ENCODE results near the gene TPST1. TPM values are rescaled to one million over a fixed set of nuclear protein-coding genes. Genes with fewer than 3 reads are reported as not detected.
"Not testable (repeated sequence)": the region's sequence is repeated elsewhere in the genome, so short reads cannot be mapped to it uniquely, and the experiment has no call there.

Gene TPST1
- total RNA-seq, 4 donors from 2014 or later: 5.2 to 20.0 (median 8.2) TPM

DNA sequence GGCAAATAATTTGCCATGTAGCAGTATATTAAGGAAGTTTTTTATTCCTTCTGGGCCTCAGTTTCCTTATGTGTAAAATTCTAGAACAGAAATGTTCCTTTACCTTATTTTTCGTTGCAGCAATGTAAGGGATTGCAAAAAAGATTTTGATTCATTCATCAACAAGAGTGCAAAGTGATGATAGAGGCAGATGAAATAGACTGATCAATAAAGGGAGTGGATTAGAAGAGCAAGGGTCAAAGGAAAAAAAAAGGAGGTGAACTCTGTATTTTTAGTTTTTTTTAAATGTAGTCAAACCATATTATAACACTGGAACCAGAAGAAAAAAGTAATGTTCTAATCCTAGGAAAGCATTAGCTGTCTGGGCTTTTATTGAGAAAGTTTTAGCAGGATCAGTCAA is 14.7 kb downstream of the TPST1 start:
- no peaks in the 10 kb centered on the region for H3K27me3 ChIP-seq
- H3K4me1 ChIP-seq: peaks cover 9% of the 10 kb centered on the region
- no peak for DNase-seq (ENCODE audit: low spot score in 2 of 2)
- H3K9me3 ChIP-seq: no peaks in the 10 kb centered on the region
- TF ChIP-seq POLR2A (IDR thresholded peaks at IDR 0.05) (no peak), POLR2AphosphoS5 (IDR thresholded peaks at IDR 0.05) (no peak), EP300 (IDR thresholded peaks at IDR 0.05) (no peak)
- TF ChIP-seq, protein P1, sequence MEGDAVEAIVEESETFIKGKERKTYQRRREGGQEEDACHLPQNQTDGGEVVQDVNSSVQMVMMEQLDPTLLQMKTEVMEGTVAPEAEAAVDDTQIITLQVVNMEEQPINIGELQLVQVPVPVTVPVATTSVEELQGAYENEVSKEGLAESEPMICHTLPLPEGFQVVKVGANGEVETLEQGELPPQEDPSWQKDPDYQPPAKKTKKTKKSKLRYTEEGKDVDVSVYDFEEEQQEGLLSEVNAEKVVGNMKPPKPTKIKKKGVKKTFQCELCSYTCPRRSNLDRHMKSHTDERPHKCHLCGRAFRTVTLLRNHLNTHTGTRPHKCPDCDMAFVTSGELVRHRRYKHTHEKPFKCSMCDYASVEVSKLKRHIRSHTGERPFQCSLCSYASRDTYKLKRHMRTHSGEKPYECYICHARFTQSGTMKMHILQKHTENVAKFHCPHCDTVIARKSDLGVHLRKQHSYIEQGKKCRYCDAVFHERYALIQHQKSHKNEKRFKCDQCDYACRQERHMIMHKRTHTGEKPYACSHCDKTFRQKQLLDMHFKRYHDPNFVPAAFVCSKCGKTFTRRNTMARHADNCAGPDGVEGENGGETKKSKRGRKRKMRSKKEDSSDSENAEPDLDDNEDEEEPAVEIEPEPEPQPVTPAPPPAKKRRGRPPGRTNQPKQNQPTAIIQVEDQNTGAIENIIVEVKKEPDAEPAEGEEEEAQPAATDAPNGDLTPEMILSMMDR (IDR thresholded peaks at IDR 0.05): no peak
- H3K36me3 ChIP-seq: no peaks in the 10 kb centered on the region
- WGBS: 81% methylated on average over 1 of the region's 1 CpG
- H3K4me3 ChIP-seq: no peak overlapping the region
- H3K27ac ChIP-seq: no peak overlapping the region

DNA sequence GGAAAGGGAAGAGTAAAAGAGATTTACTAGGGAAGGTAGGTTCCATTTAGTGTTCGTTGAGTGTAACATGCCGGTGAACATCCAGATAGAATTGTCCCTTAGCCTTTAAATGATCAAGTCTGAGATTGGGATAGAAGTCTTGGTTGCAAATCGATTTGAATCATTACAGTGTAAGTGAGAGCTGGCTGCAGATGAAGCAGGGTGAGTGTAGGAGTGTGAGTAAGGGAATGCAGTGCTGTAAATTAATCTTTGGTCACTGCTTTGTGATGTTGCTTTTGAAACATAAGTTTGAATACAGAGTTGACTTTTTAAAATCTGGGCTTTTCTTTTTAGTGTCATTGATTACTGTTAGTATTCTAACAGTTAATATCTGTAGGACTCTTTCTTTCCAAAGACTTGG is 16.3 kb downstream of the TPST1 start:
- TF ChIP-seq POLR2A (IDR thresholded peaks at IDR 0.05) (no peak), EP300 (IDR thresholded peaks at IDR 0.05) (no peak), POLR2AphosphoS5 (IDR thresholded peaks at IDR 0.05) (no peak)
- TF ChIP-seq, protein P1 (IDR thresholded peaks at IDR 0.05): no peak
- Histone ChIP-seq H3K27ac (no peak overlapping the region), H3K36me3 (no peaks in the 10 kb centered on the region), H3K4me1 (peaks cover 9% of the 10 kb centered on the region), H3K4me3 (no peak overlapping the region), H3K9me3 (no peaks in the 10 kb centered on the region), H3K27me3 (no peaks in the 10 kb centered on the region)
- DNase-seq (ENCODE audit: low spot score in 2 of 2): no peak
- 74% methylated on average over 3 of the region's 3 CpGs for WGBS

DNA sequence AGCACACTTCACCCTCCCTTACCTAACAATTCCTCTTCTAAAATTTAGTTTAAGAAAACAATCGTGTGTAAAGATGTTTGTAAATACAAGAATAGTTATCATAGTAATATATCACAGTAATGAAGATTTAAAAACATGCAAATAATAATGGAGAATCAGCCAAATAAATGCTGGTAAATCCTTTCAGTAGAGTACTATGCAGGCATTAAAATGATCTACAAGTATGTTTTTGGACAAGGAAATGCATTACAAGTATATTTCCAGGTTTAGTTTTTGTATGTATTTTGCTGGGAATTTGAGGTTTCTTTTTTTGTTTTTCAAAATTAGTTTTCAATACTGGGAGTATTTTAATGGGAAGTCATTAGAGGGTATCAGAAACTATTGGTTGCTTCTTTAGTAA is 22.7 kb downstream of the TPST1 start:
- no peaks in the 10 kb centered on the region for H3K9me3 ChIP-seq
- no peak overlapping the region for H3K4me3 ChIP-seq
- TF ChIP-seq POLR2A (IDR thresholded peaks at IDR 0.05) (no peak), POLR2AphosphoS5 (IDR thresholded peaks at IDR 0.05) (no peak), EP300 (IDR thresholded peaks at IDR 0.05) (no peak)
- TF ChIP-seq, protein P1 (IDR thresholded peaks at IDR 0.05): no peak

DNA sequence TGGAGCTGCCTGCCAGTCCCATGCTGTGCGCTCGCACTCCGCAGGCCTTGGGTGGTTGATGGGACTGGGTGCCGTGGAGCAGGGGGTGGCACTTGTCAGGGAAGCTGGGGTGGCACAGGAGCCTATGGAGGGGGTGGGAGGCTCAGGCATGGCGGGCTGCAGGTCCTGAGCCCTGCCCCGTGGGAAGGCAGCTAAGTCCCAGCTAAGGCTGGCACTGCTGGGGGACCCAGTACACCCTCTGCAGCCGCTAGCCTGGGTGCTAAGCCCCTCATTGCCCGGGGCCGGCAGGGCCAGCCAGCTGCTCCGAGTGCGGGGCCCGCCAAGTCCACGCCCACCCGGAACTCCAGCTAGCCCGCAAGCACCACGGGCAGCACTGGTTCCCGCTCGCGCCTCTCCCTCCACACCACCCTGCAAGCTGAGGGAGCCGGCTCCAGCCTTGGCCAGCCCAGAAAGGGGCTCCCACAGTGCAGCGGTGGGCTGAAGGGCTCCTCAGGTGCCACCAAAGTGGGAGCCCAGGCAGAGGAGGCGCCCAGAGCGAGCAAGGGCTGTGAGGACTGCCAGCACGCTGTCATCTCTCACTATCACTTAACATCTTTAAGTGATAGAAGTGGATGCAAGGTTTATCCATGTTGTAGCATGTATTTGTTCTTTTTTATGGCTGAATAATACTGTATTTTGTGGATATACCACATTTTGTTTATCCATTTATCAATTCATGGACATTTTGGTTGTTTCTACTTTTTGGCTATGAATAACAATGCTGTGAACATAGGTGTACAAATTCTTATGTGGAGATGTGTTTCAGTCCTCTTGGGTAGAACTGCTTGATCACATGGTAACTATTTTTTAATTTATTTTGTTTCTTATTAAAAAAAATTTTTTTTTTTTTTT is 26.4 kb downstream of the TPST1 start:
- not testable (repeated sequence) for H3K27ac ChIP-seq; H3K4me3 ChIP-seq; H3K9me3 ChIP-seq; H3K36me3 ChIP-seq; H3K27me3 ChIP-seq; DNase-seq (ENCODE audit: low spot score in 2 of 2); H3K4me1 ChIP-seq
- 98% methylated on average over 16 of the region's 24 CpGs for WGBS

More for the DNA sequence above, 22.7 kb downstream of the TPST1 start:
- peaks cover 9% of the 10 kb centered on the region for H3K4me1 ChIP-seq
- no peak for DNase-seq (ENCODE audit: low spot score in 2 of 2)
- WGBS: 91% methylated on average over 1 of the region's 1 CpG
- no peaks in the 10 kb centered on the region for H3K27me3 ChIP-seq
- H3K36me3 ChIP-seq: no peaks in the 10 kb centered on the region
- no peak overlapping the region for H3K27ac ChIP-seq

DNA sequence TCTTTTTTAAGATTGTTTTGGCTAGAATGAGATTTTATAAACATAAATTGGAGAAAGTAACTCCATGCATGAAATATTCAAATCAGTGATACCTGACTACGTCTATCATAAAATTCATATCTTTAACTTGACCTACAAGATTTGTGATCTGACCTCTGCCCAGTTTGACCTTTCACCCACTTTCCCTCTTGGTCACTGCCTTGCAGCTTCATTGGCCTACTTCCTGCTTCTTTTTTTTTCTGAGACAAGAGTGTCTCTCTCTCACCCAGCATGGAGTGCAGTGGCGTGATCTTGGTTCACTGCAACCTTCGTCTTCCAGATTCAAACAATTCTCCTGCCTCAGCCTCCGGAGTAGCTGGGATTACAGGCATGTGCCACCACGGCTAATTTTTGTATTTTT is 28.5 kb downstream of the TPST1 start:
- no peaks in the 10 kb centered on the region for H3K36me3 ChIP-seq
- no peaks in the 10 kb centered on the region for H3K9me3 ChIP-seq
- peaks cover 7% of the 10 kb centered on the region for H3K4me1 ChIP-seq
- H3K27me3 ChIP-seq: no peaks in the 10 kb centered on the region
- DNase-seq (ENCODE audit: low spot score in 2 of 2): no peak
- H3K27ac ChIP-seq: no peak overlapping the region
- 94% methylated on average over 5 of the region's 5 CpGs for WGBS
- H3K4me3 ChIP-seq: no peak overlapping the region
- TF ChIP-seq, protein P1 (IDR thresholded peaks at IDR 0.05): no peak
- no peak for TF ChIP-seq EP300 (IDR thresholded peaks at IDR 0.05)
- TF ChIP-seq POLR2AphosphoS5 (IDR thresholded peaks at IDR 0.05): no peak
- no peak for TF ChIP-seq POLR2A (IDR thresholded peaks at IDR 0.05)
